K562 (cell line): ENCODE results near the gene SIRT7. TPM values are rescaled to one million over a fixed set of nuclear protein-coding genes. Genes with fewer than 3 reads are reported as not detected.

Experiments used
- ATAC-seq: fragments of 200-7000 bp; cut with Tn5 transposase; 3 replicates; pipeline ENCODE4 v1.9.1; 2020; ENCODE audit warnings: moderate library complexity
- BruUV-seq: library from RNA; stranded (reverse); fragments of 400-500 nt; replicated peaks from 2 replicates; lab custom pipeline; 2021; lab: Mats Ljungman, UMichigan
- CTCF ChIA-PET: fragments of 300-600 bp; formaldehyde crosslinking; extraction: SDS; loops from one replicate; lab custom pipeline; 2021; ENCODE audit warnings: low intra/inter-chr PET ratio; lab: Yijun Ruan, JAX
- POLR2A ChIA-PET: fragments of 300-600, 350-650 bp; sonication (Branson Sonifier 250); formaldehyde crosslinking; extraction: SDS; loops from one replicate; lab custom pipeline; 2021; ENCODE audit warnings: antibody characterized with exemption, inconsistent platforms; lab: Yijun Ruan, JAX
- DNase-seq, 4 experiments: peaks; one replicate each; pipeline versions ENCODE4 v3.0.0 to v3.0.0-alpha.2; 2011 to 2018; ENCODE audit warnings: low spot score in 3 of 4, mixed read lengths in 3 of 4; ENCODE audit errors: extremely low read depth in 1 of 4
- FAIRE-seq: peaks from 2 replicates; lab custom pipeline; 2011; peaks lifted over from hg19 to GRCh38; lab: Jason Lieb, UNC
- H2AFZ ChIP-seq: 2 replicates; pipeline ENCODE4 v1.6.0; 2011; ENCODE audit warnings: low read depth, low read length, control low read depth, inconsistent platforms
- H3K27ac ChIP-seq: fragments of 200-600 bp; 3 replicates; pipeline ENCODE4 v1.8.0; 2011; ENCODE audit warnings: low read depth, mild to moderate bottlenecking, control low read depth, inconsistent platforms, low read length, moderate library complexity, mixed read lengths; ENCODE audit errors: extremely low read depth
- H3K27me3 ChIP-seq, 2 experiments: fragments of 300-600 bp in 1 of 2; 2 replicates in 1 of 2; 3 replicates in 1 of 2; pipeline versions ENCODE4 v1.6.0 to v1.8.0; 2011; ENCODE audit warnings: inconsistent platforms in 2 of 2, low read length in 2 of 2, mild to moderate bottlenecking in 1 of 2, mixed read lengths in 1 of 2, moderate library complexity in 1 of 2; ENCODE audit not compliant: control insufficient read depth in 2 of 2, insufficient read depth in 2 of 2
- H3K36me3 ChIP-seq: fragments of 300-600 bp; 3 replicates; pipeline ENCODE4 v1.8.0; 2011; ENCODE audit warnings: mild to moderate bottlenecking, low read length, inconsistent platforms; ENCODE audit not compliant: control insufficient read depth, insufficient read depth
- H3K4me1 ChIP-seq, 2 experiments: fragments of 200-600 bp in 1 of 2; replicated peaks in 1 of 2; 2 replicates in 1 of 2; 3 replicates in 1 of 2; pipeline versions ENCODE4 v1.5.1 to v1.8.0; 2011; ENCODE audit warnings: inconsistent platforms in 2 of 2, low read length in 2 of 2, mild to moderate bottlenecking in 1 of 2, mixed read lengths in 1 of 2, moderate library complexity in 1 of 2; ENCODE audit not compliant: control insufficient read depth in 2 of 2, insufficient read depth in 2 of 2
- H3K4me2 ChIP-seq: 2 replicates; pipeline ENCODE4 v1.6.1; 2011; ENCODE audit warnings: low read length, control low read depth, inconsistent platforms, mixed read lengths; ENCODE audit not compliant: insufficient read depth
- H3K4me3 ChIP-seq: fragments of 200-600 bp; sonication (generic), shearing (Covaris generic); 2 replicates; pipeline ENCODE4 v1.5.1; 2016; ENCODE audit warnings: control low read depth, inconsistent platforms
- H3K79me2 ChIP-seq: fragments of 200-600 bp; 3 replicates; pipeline ENCODE4 v1.8.0; 2011; ENCODE audit warnings: low read length, inconsistent platforms; ENCODE audit not compliant: control insufficient read depth, insufficient read depth
- H3K9ac ChIP-seq, 2 experiments: 2 replicates each; pipeline versions ENCODE4 v1.6.0 to v1.6.1; 2011; ENCODE audit warnings: low read depth in 2 of 2, low read length in 2 of 2, control low read depth in 1 of 2, inconsistent platforms in 1 of 2, mild to moderate bottlenecking in 1 of 2, mixed read lengths in 1 of 2; ENCODE audit not compliant: insufficient read depth in 1 of 2
- H3K9me1 ChIP-seq: one replicate; pipeline ENCODE4 v1.6.0; 2011; ENCODE audit warnings: inconsistent platforms, mild to moderate bottlenecking, low read length, moderate library complexity; ENCODE audit not compliant: control insufficient read depth, insufficient read depth
- H3K9me3 ChIP-seq: replicated peaks from 2 replicates; pipeline ENCODE4 v1.5.1; 2011; ENCODE audit warnings: low read depth, low read length, inconsistent platforms; ENCODE audit not compliant: control insufficient read depth, insufficient read depth
- H4K20me1 ChIP-seq: replicated peaks from 2 replicates; pipeline ENCODE4 v1.6.1; 2011; ENCODE audit warnings: low read length, inconsistent platforms, mixed read lengths; ENCODE audit not compliant: control insufficient read depth, insufficient read depth
- CC2D1A ChIP-seq: fragments of 450-650 bp; IDR thresholded peaks from 2 replicates; pipeline ENCODE4 v1.6.1; 2017; ENCODE audit warnings: mild to moderate bottlenecking
- CREBBP ChIP-seq: IDR thresholded peaks from one replicate; pipeline ENCODE4 v1.6.1; 2012; ENCODE audit warnings: low read depth, mild to moderate bottlenecking, control low read depth, inconsistent platforms, low read length
- MTA1 ChIP-seq: fragments of 450-650 bp; IDR thresholded peaks from 2 replicates; pipeline ENCODE4 v1.6.1; 2017; ENCODE audit warnings: borderline replicate concordance
- SP1 ChIP-seq: sonication (generic); formaldehyde crosslinking; IDR thresholded peaks from 2 replicates; pipeline ENCODE4 v1.8.1; 2022; ENCODE audit warnings: mild to moderate bottlenecking, missing genetic modification reagents
- STAT5B ChIP-seq: fragments of 250-450 bp; sonication (Bioruptor Pico); IDR thresholded peaks from 2 replicates; pipeline ENCODE4 v1.8.0; 2021; ENCODE audit warnings: mild to moderate bottlenecking, inconsistent platforms
- WGBS: fragments of 100-300 bp; shearing (Covaris generic); methylation state at CpG from one replicate; pipeline ENCODE4 v1.1.6; 2016; ENCODE audit warnings: low coverage, mixed read lengths; ENCODE audit not compliant: insufficient coverage; ENCODE audit errors: missing lambda C conversion rate; 5-methylcytosine and 5-hydroxymethylcytosine counted together
- in situ Hi-C: fragments of 300-500 bp; cut with MboI; formaldehyde crosslinking; loops from 4 replicates; pipeline ENCODE4 v1.15.0; 2018; ENCODE audit warnings: inconsistent platforms, mixed read lengths
- intact Hi-C: fragments of 100-400 bp; cut with micrococcal nuclease; formaldehyde crosslinking; loops from 2 replicates; pipeline ENCODE4 v1.14.2; 2022
- polyA plus RNA-seq, 8 experiments: library from polyadenylated mRNA; depleted of rRNA in 4 of 8; stranded (reverse) in 5 of 8; unstranded in 3 of 8; fragments of >200 nt; fragmentation: Nextera tagmentation in 2 of 8; fragmentation: Illumina TruSeq in 1 of 8; extraction: Ambion mirVana in 2 of 8; extraction: Trizol in 1 of 8; gene quantifications; 2 replicates each; pipeline versions ENCODE4 v1.2.1 to v1.2.3, GENCODE V29; 2011 to 2014; ENCODE audit warnings: inconsistent platforms in 1 of 8, missing spikeins in 1 of 8
- total RNA-seq, 7 experiments: library from RNA; depleted of rRNA in 6 of 7; stranded (reverse); fragments of >200 nt in 6 of 7; fragmentation: Illumina TruSeq in 2 of 7; extraction: Trizol in 2 of 7; gene quantifications; 2 replicates each; pipeline versions ENCODE4 v1.2.1 to v1.2.3, GENCODE V29; 2011 to 2021; ENCODE audit warnings: low replicate concordance in 1 of 7
- TF ChIP-seq, protein P1 (sequence below): fragments of 250-450 bp; sonication (Bioruptor Pico); IDR thresholded peaks from 2 replicates; pipeline ENCODE4 v1.8.0; 2021; ENCODE audit warnings: moderate library complexity, mild to moderate bottlenecking, inconsistent platforms
- TF ChIP-seq, protein P2 (sequence below): fragments of 450-650 bp; conservative IDR thresholded peaks from 2 replicates; pipeline ENCODE4 v1.6.1; 2016; ENCODE audit warnings: missing genetic modification characterization, low read depth, mild to moderate bottlenecking, missing compliant biosample characterization, moderate library complexity

Gene SIRT7
- total and polyA plus RNA-seq, 9 of the 15 experiments (the other 6 are each of a cell fraction or from before 2014, with no cell fraction given) = 1.6 to 54.8 (median 20.3) TPM

DNA sequence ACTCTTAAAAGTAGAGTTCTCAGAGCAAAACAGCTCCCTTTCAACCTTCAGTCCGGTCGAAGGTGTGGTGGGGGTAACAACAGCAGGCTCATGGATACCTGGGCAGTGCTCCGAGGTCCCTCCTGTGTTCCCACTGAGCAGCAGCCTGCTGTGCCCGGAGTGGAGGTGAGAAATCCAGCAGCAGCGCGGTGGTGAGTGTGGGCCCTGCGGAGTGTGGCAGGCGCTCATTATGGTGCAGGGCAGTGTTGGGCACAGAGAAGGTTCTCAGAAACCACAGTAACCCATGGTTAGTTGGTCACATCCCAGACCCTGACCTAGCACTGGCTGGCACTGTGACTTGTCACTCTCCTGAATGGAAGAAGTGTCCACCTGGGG, 52.6 kb downstream of the SIRT7 start:
- Histone ChIP-seq H3K27me3 (no peaks in the 10 kb centered on the region), H3K36me3 (peaks cover 69% of the 10 kb centered on the region), H3K79me2 (peaks cover 66% of the 10 kb centered on the region), H3K27ac (no peak overlapping the region), H4K20me1 (peaks cover 40% of the 10 kb centered on the region), H3K9ac (peak overlapping the region in 1 of 2 experiments; percentile 80; a peak in 2 of 4 replicates), H3K4me2 (no peak overlapping the region), H3K4me1 (peaks cover 35 to 79% of the 10 kb centered on the region in 2 experiments), H3K9me1 (no peaks in the 10 kb centered on the region), H2AFZ (no peak overlapping the region), H3K9me3 (no peaks in the 10 kb centered on the region), H3K4me3 (no peak overlapping the region)
- intact Hi-C loops = no loop called here
- BruUV-seq = no TSS peak
- in situ Hi-C loops = no loop called here
- DNase-seq = no peak
- ChIA-PET CTCF (no interaction called here), POLR2A (interaction anchor here (0.6 to 1.4 kb wide), 5 partner anchors 13 to 182 kb away, joined by 3 to 5 read pairs (median 3); partner anchors contain the start of genes ARL16, HGS and SIRT7)
- ATAC-seq = no peak
- no peak for TF ChIP-seq CREBBP
- TF ChIP-seq, protein P1, sequence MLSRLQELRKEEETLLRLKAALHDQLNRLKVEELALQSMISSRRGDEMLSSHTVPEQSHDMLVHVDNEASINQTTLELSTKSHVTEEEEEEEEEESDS = no peak
- no peak for TF ChIP-seq STAT5B (CRISPR knock-in tag)
- TF ChIP-seq, protein P2, sequence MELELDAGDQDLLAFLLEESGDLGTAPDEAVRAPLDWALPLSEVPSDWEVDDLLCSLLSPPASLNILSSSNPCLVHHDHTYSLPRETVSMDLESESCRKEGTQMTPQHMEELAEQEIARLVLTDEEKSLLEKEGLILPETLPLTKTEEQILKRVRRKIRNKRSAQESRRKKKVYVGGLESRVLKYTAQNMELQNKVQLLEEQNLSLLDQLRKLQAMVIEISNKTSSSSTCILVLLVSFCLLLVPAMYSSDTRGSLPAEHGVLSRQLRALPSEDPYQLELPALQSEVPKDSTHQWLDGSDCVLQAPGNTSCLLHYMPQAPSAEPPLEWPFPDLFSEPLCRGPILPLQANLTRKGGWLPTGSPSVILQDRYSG = no peak
- no peak for TF ChIP-seq MTA1
- no peak for TF ChIP-seq CC2D1A
- TF ChIP-seq SP1 (CRISPR knock-in tag) = no peak
- WGBS = 88% methylated on average over 8 of the region's 8 CpGs
- no peak for FAIRE-seq
